Dermis lymphatic vessel endothelial cell (primary cell): ENCODE data around the gene PCDH18. TPM values are rescaled to one million over a fixed set of nuclear protein-coding genes. Genes with fewer than 3 reads are reported as not detected.

Source experiments
- total RNA-seq: library from RNA; depleted of rRNA; stranded (reverse); fragments of >200 nt; gene quantifications from 2 replicates; pipeline ENCODE4 v1.2.1, GENCODE V29; 2014

The PCDH18 gene
- 0.34 and 2.1 TPM in 2 replicates for total RNA-seq

GRCh38 chr4:137531986-137532868 is at the start of gene PCDH18:
PCDH18 (minus strand) TSS chr4:137532494; CDS start chr4:137532088, 406 bp downstream.

